GM19324 (cell line): ENCODE results near the gene GSDME.

Experiments used
- ATAC-seq: cut with Tn5 transposase; IDR thresholded peaks from one replicate; pipeline ENCODE4 v1.9.1; 2021; ENCODE audit warnings: mild to moderate bottlenecking, moderate library complexity; ENCODE audit not compliant: unreplicated experiment, low FRiP score

Gene GSDME

GRCh38 chr7:24777806-24778205 is 20.5 kb upstream of the GSDME start:
- no peak for ATAC-seq

- ATAC-seq = no peak
Observed at GRCh38 chr7:24773646-24774045, 16.4 kb upstream of the GSDME start.

GRCh38 chr7:24769851-24770250 is 12.6 kb upstream of the GSDME start:
- ATAC-seq = no peak

- no peak for ATAC-seq
Observed at GRCh38 chr7:24769014-24769830, 12.0 kb upstream of the GSDME start.

GRCh38 chr7:24767878-24768569 is 10.8 kb upstream of the GSDME start:
- no peak for ATAC-seq

GRCh38 chr7:24764972-24765744 is 7.9 kb upstream of the GSDME start:
- ATAC-seq = no peak

GRCh38 chr7:24764011-24764410 is 6.7 kb upstream of the GSDME start:
- ATAC-seq = no peak

GRCh38 chr7:24763303-24763901 is 6.1 kb upstream of the GSDME start:
- ATAC-seq = no peak

- ATAC-seq = no peak
Observed at GRCh38 chr7:24762771-24763170, 5.5 kb upstream of the GSDME start.

GRCh38 chr7:24760968-24761367 is 3.7 kb upstream of the GSDME start:
- no peak for ATAC-seq

- no peak for ATAC-seq
Observed at GRCh38 chr7:24756545-24757352, 515 bp downstream of the GSDME start.

- no peak for ATAC-seq
Observed at GRCh38 chr7:24755541-24756407, 1.5 kb downstream of the GSDME start.

- ATAC-seq = no peak
Observed at GRCh38 chr7:24754906-24755506, 2.3 kb downstream of the GSDME start.

- no peak for ATAC-seq
Observed at GRCh38 chr7:24752073-24752800, 5.0 kb downstream of the GSDME start.

- ATAC-seq = no peak
Observed at GRCh38 chr7:24751484-24751883, 5.8 kb downstream of the GSDME start.

GRCh38 chr7:24750441-24751055 is 6.7 kb downstream of the GSDME start:
- ATAC-seq = no peak

- no peak for ATAC-seq
Observed at GRCh38 chr7:24748521-24748920, 8.7 kb downstream of the GSDME start.

GRCh38 chr7:24745355-24745754 is 11.9 kb downstream of the GSDME start:
- ATAC-seq = no peak
